Measurements from ENCODE around the gene OGA. TPM values are rescaled to one million over a fixed set of nuclear protein-coding genes. Genes with fewer than 3 reads are reported as not detected.

OGA gene
- total and polyA plus RNA-seq, 2 experiments from 2014 or later: 46.1 to 76.8 TPM

DNA sequence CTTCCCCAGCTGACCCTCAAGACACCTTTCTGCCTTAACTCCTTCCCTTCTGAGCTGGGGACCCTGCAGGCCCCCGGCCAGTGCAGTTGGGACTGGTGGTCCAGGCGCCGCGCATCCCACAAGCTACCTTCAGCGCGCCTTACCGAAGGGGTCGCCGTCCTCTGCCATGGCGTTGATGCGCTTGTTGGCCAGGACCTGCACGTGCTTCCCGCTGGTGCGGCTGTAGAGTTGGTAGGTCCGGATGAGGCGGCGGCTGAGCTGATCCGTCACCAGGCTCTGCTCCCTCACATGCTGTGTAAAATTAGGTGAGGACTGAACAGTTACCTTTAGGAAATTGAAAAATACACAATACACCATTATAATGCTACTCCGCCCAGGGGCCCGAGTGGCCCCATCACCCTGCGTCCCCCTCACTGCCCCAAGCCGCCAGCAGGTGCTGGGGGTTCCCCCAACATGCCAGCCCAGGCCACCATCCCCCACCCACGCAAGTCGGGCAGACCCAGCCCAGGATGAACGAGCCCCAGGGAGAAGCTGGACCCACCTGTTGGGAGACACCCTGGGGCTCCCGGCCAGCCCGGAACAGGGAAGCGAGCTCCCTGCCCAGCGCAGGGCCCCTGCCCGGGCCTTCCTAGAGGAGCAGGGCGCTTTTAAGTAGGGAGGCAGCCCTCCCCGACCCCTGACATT, 43.5 kb downstream of the OGA start:
- Histone ChIP-seq H3K4me1 (ENCODE audit: insufficient read depth) (peaks cover 25% of the 10 kb centered on the region), H4K20me1 (ENCODE audit: insufficient read depth, poor library complexity, severe bottlenecking) (no peaks in the 10 kb centered on the region), H3K9me3 (ENCODE audit: low read depth) (no peaks in the 10 kb centered on the region), H3K4me2 (no peak overlapping the region), H3K27me3 (peaks cover 82% of the 10 kb centered on the region), H3K4me3 (no peak overlapping the region), H3K9me2 (replicated peaks; ENCODE audit: insufficient read depth) (no peaks in the 10 kb centered on the region), H3K27ac (no peak overlapping the region), H3K79me2 (no peaks in the 10 kb centered on the region), H2AFZ (no peak overlapping the region), H3K36me3 (replicated peaks; ENCODE audit: insufficient read depth, low read depth) (no peaks in the 10 kb centered on the region)
- DNase-seq (ENCODE audit: low spot score): no peak
- WGBS (ENCODE audit: low lambda C conversion rate, missing lambda C conversion rate): 25% methylated on average over 32 of the region's 32 CpGs
- no peak for TF ChIP-seq EZH2 (IDR thresholded peaks at IDR 0.05; ENCODE audit: borderline replicate concordance)
- TF ChIP-seq EZH2phosphoT487 (IDR thresholded peaks at IDR 0.05; ENCODE audit: low read depth, severe bottlenecking, unreplicated experiment): peak; percentile 75

DNA sequence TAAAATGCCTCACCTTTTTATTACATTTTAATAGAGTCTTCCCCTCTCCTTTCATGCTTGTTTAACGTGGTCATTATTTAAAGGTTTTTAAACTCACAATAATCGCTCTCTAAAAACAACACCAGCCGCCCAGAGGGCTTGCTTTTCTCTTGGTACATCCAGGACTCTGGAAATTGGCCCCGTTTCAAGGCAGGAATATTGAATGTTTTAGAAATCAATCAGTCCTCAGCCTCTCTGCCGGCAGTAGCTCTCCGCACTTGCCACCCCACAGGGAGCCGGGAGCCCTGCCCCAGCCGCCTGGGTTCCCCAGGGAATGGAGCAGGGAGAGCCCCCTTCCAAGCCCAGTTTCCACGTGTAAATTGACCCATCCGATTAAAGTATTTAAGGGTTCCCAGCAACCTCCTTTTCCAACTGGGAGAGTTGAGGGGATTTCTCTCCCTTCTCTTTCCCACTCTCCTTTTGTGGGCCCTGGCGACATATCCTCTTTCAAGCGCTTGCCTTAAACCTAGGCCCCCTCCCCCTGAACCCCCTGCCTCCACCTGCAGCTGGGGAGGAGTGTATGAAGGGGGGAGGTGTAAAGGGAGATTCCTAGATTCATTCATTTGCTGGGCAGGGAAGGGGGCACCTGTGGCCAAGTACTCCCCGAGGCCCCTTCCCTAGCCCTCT, 44.2 kb downstream of the OGA start:
- Histone ChIP-seq H4K20me1 (ENCODE audit: insufficient read depth, poor library complexity, severe bottlenecking) (no peaks in the 10 kb centered on the region), H3K9me2 (replicated peaks; ENCODE audit: insufficient read depth) (no peaks in the 10 kb centered on the region), H3K27me3 (peaks cover 80% of the 10 kb centered on the region), H3K4me3 (no peak overlapping the region), H3K4me2 (no peak overlapping the region), H3K4me1 (ENCODE audit: insufficient read depth) (peaks cover 18% of the 10 kb centered on the region), H2AFZ (no peak overlapping the region), H3K9me3 (ENCODE audit: low read depth) (no peaks in the 10 kb centered on the region), H3K27ac (no peak overlapping the region), H3K36me3 (replicated peaks; ENCODE audit: insufficient read depth, low read depth) (no peaks in the 10 kb centered on the region), H3K79me2 (no peaks in the 10 kb centered on the region)
- DNase-seq (ENCODE audit: low spot score): no peak
- WGBS (ENCODE audit: low lambda C conversion rate, missing lambda C conversion rate): 31% methylated on average over 13 of the region's 13 CpGs
- TF ChIP-seq EZH2phosphoT487 (IDR thresholded peaks at IDR 0.05; ENCODE audit: low read depth, severe bottlenecking, unreplicated experiment) (no peak), EZH2 (IDR thresholded peaks at IDR 0.05; ENCODE audit: borderline replicate concordance) (no peak)
- TF ChIP-seq, protein P1, sequence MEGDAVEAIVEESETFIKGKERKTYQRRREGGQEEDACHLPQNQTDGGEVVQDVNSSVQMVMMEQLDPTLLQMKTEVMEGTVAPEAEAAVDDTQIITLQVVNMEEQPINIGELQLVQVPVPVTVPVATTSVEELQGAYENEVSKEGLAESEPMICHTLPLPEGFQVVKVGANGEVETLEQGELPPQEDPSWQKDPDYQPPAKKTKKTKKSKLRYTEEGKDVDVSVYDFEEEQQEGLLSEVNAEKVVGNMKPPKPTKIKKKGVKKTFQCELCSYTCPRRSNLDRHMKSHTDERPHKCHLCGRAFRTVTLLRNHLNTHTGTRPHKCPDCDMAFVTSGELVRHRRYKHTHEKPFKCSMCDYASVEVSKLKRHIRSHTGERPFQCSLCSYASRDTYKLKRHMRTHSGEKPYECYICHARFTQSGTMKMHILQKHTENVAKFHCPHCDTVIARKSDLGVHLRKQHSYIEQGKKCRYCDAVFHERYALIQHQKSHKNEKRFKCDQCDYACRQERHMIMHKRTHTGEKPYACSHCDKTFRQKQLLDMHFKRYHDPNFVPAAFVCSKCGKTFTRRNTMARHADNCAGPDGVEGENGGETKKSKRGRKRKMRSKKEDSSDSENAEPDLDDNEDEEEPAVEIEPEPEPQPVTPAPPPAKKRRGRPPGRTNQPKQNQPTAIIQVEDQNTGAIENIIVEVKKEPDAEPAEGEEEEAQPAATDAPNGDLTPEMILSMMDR (IDR thresholded peaks at IDR 0.05; ENCODE audit: poor library complexity): no peak

DNA sequence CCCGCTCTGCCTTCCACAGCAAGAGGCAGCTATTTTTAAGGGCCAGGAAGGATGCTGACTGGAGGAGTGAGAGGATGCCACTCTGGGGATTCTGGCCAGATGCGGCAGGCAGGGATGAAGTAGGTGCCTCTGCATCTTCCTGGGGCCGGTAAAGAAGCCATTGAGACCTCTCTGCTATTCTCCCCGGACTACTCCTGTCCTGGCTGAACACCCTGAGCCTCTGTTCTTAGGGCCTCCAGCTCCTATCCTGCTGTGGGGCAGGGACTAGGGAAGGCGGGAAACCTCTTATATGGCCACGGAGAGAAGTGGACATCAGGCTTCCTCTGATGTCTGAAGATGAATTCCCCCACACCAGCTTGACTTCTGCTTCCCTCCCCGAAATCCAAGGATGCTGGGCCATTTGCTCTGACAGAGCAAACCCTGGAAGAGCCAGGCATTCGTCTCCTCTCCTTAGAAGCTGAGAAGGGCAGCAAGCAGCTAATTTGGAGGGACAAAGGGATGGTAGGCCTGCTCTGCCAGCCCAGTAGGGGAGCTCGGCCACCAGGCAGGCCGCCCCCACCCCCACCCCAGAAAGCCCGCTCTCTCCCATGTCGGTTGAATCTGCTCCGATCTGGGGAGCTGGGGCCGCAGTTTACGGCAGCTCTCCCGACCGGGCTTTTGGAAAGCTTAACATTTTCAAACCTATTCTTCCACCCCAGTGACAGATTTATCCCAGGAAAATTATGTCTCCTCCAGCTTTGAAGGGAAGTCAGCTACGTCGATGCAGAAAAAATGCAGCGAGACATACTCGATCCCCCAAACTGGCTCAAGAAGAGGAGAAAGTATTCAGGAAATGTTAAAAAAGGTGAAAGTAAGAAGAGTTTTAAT, 45.1 kb downstream of the OGA start:
- Histone ChIP-seq H3K79me2 (no peaks in the 10 kb centered on the region), H3K27me3 (peaks cover 79% of the 10 kb centered on the region), H3K27ac (no peak overlapping the region), H3K4me1 (ENCODE audit: insufficient read depth) (peaks cover 11% of the 10 kb centered on the region), H3K9me3 (ENCODE audit: low read depth) (no peaks in the 10 kb centered on the region), H4K20me1 (ENCODE audit: insufficient read depth, poor library complexity, severe bottlenecking) (no peaks in the 10 kb centered on the region), H3K9me2 (replicated peaks; ENCODE audit: insufficient read depth) (no peaks in the 10 kb centered on the region), H2AFZ (no peak overlapping the region), H3K4me3 (no peak overlapping the region), H3K36me3 (replicated peaks; ENCODE audit: insufficient read depth, low read depth) (no peaks in the 10 kb centered on the region), H3K4me2 (no peak overlapping the region)
- 43% methylated on average over 21 of the region's 21 CpGs for WGBS (ENCODE audit: low lambda C conversion rate, missing lambda C conversion rate)
- TF ChIP-seq EZH2phosphoT487 (IDR thresholded peaks at IDR 0.05; ENCODE audit: low read depth, severe bottlenecking, unreplicated experiment): peak; percentile 54
- TF ChIP-seq, protein P1 (IDR thresholded peaks at IDR 0.05; ENCODE audit: poor library complexity): no peak
- no peak for DNase-seq (ENCODE audit: low spot score)
